HCT116 (cell line): Measurements from ENCODE around the gene BAD.

Experiments used
- EZH2 ChIP-seq: fragments of 200-600 bp; sonication (generic); IDR thresholded peaks from 2 replicates; pipeline ENCODE4 v1.6.1; 2017; ENCODE audit warnings: antibody characterized with exemption, mixed run types
- EZH2phosphoT487 ChIP-seq: fragments of 200-600 bp; IDR thresholded peaks from 2 replicates; pipeline ENCODE4 v1.6.1; 2018; ENCODE audit warnings: antibody characterized with exemption, borderline replicate concordance
- TF ChIP-seq, protein P1 (sequence below): IDR thresholded peaks from 2 replicates; pipeline ENCODE4 v1.6.1; 2011; ENCODE audit warnings: mild to moderate bottlenecking, low read length, moderate library complexity; ENCODE audit not compliant: insufficient replicate concordance; ENCODE audit errors: extremely low read depth

DNA sequence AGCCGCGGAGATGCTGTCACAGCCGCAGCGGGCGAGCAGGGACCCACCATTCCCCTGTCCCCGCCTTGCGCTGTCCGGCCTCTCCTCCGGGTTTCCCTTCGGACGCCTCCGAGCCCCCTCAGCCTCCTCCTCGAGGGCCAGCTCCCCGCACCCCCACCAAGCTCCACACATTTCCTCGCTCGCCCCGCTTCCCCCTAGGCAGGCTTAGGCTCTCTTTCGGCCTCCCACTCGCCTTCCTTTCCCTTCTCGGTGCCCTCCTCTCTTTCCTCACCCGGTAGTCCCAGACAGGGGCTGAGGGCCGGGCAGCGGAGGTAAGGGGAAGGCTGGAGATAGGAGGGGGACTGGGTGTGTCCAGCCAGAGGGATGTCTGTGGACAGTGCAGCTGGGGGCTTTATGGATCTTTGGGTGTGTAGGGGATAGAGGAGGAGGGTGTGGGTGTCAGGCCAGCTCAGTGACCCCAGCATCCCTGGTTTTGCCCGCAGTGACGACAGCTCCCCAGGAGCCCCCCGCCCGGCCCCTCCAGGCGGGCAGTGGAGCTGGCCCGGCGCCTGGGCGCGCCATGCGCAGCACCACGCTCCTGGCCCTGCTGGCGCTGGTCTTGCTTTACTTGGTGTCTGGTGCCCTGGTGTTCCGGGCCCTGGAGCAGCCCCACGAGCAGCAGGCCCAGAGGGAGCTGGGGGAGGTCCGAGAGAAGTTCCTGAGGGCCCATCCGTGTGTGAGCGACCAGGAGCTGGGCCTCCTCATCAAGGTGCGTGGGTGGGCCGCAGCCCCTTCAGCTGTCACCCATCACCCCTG lies 8.2 kb upstream of the BAD start:
- TF ChIP-seq, protein P1, sequence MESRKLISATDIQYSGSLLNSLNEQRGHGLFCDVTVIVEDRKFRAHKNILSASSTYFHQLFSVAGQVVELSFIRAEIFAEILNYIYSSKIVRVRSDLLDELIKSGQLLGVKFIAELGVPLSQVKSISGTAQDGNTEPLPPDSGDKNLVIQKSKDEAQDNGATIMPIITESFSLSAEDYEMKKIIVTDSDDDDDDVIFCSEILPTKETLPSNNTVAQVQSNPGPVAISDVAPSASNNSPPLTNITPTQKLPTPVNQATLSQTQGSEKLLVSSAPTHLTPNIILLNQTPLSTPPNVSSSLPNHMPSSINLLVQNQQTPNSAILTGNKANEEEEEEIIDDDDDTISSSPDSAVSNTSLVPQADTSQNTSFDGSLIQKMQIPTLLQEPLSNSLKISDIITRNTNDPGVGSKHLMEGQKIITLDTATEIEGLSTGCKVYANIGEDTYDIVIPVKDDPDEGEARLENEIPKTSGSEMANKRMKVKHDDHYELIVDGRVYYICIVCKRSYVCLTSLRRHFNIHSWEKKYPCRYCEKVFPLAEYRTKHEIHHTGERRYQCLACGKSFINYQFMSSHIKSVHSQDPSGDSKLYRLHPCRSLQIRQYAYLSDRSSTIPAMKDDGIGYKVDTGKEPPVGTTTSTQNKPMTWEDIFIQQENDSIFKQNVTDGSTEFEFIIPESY, result no peak
- TF ChIP-seq EZH2 (no peak), EZH2phosphoT487 (no peak)
